D341Med (cell line): ENCODE results near the gene F13B.
"Not testable (repeated sequence)": the region's sequence is repeated elsewhere in the genome, so short reads cannot be mapped to it uniquely, and the experiment has no call there.

Experiments used
- DNase-seq: peaks from one replicate; pipeline ENCODE4 v3.0.0; 2012; ENCODE audit warnings: low spot score

Gene F13B, protein sequence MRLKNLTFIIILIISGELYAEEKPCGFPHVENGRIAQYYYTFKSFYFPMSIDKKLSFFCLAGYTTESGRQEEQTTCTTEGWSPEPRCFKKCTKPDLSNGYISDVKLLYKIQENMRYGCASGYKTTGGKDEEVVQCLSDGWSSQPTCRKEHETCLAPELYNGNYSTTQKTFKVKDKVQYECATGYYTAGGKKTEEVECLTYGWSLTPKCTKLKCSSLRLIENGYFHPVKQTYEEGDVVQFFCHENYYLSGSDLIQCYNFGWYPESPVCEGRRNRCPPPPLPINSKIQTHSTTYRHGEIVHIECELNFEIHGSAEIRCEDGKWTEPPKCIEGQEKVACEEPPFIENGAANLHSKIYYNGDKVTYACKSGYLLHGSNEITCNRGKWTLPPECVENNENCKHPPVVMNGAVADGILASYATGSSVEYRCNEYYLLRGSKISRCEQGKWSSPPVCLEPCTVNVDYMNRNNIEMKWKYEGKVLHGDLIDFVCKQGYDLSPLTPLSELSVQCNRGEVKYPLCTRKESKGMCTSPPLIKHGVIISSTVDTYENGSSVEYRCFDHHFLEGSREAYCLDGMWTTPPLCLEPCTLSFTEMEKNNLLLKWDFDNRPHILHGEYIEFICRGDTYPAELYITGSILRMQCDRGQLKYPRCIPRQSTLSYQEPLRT

DNA sequence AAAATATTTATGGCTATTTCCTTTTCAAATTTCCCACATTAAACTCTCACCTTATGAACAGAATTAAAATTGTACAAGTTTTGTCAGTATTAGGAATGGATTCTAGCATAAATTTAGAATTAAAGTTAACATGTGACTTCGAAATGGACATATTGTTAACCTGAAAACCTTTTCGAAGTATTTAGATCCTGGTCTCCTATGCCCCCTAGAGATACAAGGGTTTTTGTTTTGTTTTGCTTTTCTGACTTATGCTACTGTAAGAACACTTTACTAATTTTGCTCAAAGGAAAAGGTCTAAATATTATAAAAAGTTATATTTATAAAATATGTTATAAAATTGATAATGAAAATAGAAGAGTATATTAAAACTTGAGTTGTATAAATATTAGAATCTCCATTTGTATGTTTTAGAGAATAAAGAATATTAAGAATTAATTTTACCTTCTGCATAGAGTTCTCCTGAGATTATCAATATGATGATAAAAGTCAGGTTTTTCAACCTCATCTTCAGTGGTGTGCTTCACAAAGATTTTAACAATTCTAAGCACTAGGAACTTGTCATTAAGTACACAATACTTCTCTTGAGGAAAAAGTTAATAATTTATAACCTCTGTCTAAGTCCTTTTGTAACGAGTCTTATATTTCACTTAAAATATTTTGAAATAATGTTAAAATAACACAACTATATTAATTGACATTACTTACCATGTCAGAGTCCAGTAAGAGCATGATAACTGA lies at the start of gene F13B:
Gene F13B (minus strand): TSS at position 542 of the 738 bp plus-strand sequence. CDS start 37 bp downstream, at position 505.
- no peak for DNase-seq

DNA sequence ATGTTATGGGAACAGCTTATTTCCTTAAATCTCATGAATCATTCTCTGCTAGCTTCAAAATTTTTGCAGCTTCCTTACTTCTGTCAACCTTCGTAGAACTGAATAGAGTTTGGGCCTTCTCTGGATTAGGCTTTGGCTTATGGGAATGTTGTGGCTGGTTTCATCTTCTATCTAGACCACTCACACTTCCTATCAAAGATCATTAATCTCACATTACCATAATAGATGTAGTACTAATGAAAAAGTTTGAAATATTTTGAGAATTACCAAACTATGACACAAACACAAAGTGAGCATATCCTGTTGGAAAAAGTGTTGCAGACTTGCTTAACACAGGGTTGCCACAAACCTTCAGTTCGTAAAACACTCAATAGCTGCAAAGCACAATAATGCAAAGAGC lies 49.1 kb upstream of the F13B start:
- no peak for DNase-seq

DNA sequence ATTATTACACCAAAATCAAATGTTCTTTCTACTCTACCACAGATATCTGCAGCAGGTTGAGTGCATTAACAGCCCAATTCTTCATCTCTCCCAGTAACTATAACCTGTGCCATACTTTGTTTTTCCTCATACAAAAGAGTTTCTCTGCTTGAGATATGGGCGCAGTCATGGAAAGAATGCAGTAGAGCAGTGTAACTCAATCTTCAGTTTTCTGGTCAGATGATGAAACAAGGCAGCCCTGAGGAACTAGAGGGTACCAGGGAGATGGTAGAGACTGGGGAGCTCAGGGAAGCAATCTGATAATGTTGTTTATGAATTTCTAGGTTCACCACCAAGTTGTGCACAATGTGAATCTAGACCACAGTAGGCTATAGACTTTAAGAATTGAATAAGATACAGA lies 39.8 kb upstream of the F13B start:
- DNase-seq, result no peak

DNA sequence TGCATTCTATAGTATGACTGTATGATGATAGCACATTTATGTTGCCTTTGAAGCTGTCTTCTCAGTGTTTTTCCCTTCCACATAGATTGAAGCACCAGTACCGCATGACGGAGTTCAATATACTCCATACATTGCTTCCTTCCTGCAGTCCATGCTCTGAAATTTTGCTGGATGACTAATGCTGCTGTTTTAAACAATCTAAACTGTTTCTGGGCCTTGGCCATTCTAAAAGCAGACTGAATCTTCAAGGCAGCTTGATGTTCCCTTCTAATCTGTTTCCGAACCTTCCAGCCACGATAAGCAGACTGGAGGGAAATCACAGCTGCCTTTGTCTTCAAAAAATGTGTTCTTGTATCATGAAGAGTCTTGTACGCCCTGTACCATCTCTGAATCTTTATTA lies 36.2 kb upstream of the F13B start:
- DNase-seq, result no peak

DNA sequence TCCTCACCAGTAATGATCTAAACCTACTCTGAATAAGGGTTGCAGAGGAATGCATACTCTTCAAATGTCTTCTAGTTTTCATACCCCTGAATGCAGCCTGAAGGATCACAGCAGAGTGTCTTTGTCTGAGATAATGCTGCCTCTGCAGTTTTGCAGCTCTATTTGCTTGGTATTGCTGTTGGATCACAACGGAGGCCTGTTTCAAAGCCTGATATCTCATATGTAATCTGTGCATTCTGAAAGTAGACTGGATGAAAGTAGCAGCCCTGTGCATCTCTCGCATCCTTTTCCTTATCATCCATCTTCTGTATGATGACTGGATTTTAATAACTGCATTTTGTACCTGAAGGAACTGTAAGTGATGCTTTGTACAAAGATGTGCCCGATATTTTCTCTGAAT lies 34.9 kb upstream of the F13B start:
- no peak for DNase-seq

DNA sequence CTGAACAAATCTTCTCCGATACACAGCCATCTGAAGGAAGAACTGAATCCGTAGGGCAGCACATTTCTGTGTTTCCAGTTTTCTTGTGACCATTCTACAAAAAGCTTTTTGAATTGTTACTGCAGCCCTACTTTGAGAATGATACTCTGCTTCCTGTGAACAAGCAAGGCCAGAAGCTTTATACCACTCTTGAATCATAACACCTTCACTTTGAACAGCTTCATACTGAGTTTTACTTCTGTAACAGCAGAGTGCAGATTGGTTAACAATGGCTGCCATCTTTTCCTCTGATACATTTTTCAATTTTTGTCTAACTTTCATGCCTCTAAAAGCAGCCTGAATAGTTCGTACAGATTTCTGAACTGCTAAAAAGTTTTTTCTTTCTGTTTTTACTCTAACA lies 33.6 kb upstream of the F13B start:
- no peak for DNase-seq

DNA sequence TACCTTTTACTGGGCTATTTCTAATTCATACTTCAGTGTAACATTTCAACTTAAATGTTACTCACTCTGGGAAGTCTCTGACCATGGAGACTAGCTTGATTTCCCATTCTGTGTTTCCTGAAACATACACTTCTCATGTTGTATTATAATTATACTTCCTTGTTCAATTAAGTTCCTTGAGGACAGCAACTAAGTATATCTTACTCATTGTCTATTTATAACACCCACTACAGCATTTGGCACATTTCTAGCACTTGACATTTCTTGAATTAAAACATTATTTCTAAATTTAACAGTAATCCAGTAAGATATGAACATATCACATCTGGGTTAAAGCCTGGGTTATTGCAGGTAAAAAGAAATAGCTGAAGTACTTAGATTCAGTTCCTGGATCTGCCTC lies 32.4 kb upstream of the F13B start:
- DNase-seq, result no peak

DNA sequence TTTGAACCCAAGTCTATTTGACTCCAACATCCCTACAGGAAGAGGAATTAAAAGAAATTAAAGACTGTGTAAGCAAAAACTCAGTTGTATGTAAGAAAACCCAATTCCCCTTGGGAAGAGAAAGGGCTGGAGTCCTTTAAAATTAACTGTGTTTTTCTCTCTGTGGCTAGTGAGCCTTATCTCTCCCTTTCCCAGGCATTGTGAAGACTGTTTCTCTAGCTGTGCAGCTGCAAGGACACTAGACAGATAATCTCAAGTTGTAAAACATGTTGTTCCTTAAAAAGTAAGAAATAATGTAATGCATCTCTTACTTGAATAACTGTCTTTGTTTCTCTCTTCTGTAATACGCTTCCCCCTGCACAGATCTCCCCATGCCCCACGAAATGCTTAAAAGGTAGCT lies 29.9 kb upstream of the F13B start:
- DNase-seq, result not testable (repeated sequence)

DNA sequence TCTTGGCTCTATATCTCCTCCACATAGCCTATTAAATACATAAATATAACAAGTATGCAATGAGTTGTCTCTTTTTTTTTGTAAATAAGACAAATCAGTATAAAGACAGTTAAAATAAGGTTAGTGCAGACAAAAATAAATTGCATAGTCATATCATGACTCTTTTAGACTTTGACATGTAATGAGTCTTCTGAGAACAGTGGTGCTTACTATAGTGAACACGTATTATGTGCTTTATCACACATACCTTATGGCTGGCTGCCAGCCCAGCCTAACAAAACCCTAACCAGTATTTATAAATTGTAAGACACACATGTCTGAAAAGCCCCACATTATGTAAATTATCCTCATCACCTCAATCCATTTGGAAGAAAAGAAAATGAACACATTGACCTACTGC lies 29.1 kb upstream of the F13B start:
- no peak for DNase-seq

DNA sequence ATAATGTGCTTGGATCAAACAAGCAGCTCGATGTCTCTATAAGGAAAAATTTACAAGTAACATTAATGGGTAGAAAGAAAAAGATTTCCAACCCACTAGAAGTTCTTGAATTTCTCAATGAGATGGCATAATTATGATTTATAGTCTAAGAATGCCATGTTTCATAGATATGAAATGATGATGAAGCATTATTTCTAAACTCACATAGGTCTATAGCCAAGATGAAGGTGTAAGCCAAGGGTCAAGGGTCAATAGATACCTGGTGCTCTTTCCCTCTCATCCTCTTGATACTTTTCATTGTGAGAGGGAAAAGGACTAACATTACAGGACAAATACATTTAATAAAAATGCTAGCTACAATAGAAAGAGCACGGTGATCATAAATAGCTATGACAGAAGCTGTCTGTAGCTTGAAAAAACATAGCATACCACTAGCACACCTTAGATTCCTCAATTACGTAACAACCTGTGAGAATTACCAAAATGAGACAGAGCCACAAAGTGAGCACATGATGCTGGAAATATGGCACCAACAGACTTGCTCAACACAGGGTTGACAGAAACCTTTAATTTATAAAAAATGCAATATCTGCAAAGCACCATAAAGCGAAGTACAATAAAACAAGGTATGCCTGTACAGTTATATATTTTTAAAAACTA lies 26.3 kb upstream of the F13B start:
- no peak for DNase-seq

DNA sequence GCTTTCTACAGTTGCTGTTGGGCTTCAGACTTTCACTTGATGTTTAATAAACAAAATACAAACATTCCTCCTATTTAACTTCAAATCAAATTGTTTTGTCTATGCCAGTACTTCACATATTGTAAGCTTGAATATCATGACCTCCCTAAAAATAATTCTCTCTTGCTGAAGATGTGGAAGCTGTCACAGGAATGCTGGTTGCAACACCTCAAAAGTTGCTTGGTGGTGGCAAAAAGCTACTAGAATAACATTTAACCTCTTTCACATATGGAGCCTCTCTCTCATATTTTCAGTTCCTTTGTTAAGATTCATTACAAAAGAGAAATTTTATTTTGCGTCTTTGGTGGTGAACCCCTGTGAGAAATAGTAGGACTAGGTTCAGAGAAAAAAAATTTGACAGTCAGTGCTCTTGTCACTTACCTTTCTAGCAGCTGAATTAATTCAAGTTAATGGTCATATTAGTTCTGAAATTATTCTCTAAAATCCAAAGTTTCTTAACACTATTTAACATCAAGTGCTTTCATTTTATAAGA lies 25.5 kb upstream of the F13B start:
- DNase-seq, result no peak

DNA sequence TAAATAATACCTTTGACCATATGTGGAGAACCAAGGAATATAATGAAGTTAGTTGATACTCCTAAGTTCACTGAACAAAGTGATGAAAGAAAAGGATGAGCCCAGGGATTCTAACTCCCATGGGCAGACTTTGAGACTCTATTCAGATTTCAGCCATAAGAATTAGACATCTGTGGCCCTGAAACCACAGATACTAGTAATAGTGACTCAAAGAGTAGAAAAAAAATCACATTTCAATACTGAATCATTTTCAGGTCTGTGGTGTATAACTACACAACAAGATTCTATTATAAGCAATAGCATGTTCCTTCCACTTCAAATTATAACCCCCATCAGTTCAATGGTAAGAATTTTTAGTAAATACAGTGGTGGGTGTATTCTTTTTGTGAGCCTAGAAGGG lies 16.4 kb upstream of the F13B start:
- no peak for DNase-seq

DNA sequence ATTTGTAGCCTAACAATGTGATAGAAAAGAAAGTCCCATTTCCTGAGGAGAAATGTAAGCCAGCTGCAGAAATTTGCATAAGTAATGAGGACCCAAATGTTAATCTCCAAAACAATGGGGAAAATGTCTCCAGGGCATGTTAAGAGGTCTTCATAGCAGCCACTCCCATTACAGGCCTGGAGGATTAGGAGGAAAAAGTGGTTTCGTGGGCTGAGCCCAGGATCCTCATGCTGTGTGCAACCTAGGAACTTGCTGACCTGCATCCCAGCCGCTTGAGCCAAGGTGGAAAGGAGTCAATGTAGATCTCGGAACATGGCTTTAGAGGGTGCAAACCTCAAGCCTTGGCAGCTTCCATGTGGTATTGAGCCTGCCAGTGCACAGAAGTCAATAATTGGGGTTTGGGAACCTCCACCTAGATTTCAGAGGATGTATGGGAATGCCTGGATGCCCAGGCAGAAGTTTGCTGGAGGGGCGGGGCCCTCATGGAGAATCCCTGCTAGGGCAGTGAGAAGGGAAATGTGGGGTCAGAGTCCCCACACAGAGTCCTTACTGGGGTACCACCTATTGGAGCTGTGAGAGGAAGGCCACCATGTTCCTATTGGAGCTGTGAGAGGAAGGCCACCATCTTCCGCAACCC lies 14.2 kb upstream of the F13B start:
- DNase-seq, result no peak

DNA sequence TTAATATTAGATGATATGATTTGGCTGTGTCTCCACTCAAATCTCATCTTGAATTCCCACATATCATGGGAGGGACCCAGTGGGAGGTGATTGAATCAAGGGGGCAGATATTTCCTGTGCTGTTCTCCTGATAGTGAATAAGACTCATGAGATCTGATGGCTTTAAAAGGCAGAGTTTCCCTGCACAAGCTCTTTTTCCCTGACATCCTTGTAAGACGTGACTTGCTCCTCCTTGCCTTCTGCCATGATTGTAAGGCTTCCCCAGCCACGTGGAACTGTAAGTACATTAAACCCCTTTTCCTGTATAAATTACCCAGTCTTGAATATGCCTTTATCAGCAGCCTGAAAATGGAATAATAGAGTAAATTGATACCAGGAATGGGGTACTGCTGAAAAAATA lies 13.3 kb upstream of the F13B start:
- DNase-seq, result no peak

DNA sequence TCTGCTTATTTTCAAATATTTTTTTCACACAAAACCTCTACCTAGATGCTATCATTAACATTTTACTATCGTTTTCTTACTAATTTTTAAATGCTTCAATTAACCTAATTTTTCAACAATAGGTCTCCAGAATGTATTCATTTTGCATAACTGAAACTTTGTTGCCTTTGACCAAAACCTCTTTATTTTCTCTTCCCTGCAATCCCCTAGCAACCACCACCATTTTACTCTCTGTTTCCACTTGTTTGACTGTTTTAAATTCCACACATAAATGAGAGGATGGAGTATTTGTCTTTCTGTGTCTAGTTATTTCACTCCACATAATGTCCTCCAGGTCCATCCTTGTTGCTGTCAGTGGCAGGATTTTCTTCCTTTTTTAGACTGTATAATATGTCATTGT lies 9.5 kb upstream of the F13B start:
- no peak for DNase-seq

DNA sequence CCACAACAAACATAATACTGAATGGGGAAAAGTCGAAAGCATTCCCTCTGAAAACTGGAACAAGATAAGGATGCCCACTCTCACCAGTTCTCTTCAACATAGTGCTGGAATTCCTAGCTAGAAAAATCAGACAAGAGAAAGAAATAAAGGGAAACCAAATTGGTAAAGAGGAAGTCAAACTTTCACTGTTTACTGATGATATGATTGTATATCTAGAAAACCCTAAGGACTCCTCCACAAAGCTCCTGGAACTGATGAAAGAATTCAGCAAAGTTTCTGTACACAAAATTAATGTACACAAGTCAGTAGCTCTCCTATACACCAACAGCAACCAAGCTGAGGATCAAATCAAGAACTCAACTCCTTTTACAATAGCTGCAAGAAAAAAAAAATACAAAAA lies 6.9 kb upstream of the F13B start:
- DNase-seq, result no peak

DNA sequence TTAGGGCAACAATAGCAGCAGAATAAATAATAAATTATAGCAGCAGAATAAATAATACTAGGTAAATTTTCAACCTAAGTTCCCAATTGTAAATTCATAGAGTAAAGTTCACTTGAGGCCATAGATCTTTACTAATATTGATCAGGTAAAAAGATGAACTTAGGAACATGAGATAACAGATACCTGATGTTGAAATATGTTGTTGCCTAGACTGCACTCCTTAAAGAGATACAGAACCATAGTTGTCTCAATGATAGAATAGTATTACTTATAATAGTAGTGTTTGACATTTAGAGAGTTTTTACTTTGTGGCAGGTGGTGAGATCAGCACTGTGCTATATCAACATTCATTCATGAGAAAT lies 378 bp upstream of the F13B start:
- DNase-seq, result no peak

DNA sequence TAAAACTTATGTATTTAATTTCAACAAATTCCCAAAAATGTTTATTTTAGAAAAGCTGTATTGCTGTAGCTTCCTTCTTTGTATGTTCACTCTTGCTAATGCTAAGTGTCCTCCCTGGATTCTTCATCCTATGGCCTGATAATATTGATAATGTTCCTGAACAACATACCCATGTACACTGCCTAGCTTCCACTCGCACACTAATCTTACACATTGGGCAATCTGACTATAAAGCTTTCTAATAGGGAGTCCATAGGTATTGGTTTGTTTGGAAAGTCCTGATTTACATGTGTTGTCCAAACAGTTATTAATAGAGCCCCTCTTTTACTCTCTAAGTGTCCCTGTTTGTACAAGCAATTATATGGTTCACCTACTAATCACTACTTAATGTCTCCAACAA lies 783 bp downstream of the F13B start:
- no peak for DNase-seq

DNA sequence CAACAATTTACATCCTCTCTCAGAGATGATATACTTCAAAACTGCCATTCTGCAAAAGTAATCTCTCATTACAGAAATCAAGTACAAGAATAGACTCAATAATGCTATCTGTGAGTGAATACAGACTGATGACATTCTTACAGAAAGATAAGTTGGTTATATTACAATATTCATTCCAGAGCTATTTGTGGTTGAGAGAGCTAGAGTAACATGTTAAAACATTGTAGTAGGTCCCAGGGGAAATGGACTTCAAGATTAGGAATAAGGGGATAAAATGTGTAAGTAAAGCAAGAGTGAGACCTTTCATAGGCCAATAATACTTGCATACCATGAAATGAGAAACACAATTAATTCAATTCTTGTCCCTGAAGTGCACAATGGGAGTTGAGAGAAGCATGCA lies 1.5 kb downstream of the F13B start:
- DNase-seq, result no peak

DNA sequence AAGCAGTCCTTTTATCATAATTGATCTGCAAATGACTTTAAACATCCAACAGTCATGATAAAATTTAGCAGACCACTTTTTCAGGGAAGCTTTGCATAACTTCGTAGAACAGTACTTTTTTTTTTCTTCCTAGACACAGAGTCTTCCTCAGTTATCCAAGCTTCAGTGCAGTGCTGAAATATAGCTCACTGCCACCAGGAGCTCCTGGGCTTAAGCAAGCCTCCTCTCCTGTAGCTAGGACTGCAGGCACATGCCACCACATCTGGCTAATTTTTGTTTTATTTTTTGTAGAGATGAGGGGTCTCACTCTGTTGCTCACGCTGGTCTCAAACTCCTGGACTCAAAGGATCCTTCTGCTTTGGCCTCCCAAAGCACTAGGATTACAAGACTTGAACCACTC lies 3.8 kb downstream of the F13B start:
- no peak for DNase-seq

DNA sequence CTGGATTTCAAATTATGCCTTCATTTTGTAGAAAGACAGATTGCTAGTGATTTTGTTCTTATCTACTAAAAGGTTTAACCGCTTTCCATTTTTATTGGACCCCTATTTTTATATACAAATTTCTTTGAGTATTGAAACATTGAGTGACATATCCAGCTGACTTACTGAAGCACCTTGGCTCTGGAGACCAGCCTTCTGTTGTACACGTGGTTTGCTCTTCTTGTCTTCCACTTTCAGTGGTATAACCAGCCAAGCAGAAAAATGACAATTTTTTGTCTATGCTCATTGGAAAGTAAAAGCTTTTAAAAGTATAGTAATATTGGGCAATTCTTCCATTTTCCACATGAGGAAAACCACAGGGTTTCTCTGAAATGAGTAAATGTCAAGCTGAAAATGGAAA lies 4.4 kb downstream of the F13B start:
- DNase-seq, result no peak

DNA sequence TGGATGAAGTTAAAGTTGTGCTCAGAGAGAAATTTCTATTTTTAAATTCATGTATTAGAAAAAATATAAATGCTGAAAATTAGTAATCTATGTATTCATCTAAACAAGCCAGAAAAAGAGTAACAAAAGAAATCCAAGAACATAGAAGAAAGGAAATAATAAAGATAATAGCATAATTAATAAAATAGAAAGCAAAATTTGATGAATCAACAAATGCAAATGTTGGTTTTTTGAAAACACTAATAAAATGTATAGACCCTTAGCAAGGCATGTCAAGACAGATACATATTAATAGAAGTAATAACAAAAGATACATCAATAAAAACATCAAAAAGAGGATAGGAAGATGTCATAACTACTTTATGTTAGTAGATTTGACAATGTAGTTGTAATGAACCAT lies 18.0 kb downstream of the F13B start:
- no peak for DNase-seq
